DND-41 (cell line): Measurements from ENCODE around the gene MEPCE.

Experiments
- ATAC-seq: fragments of 200-7000 bp; cut with Tn5 transposase; 3 replicates; pipeline ENCODE4 v1.9.1; 2021; ENCODE audit warnings: low read depth; ENCODE audit not compliant: insufficient read depth
- DNase-seq: peaks from one replicate; pipeline ENCODE4 v3.0.0-alpha.2; 2020
- H2AFZ ChIP-seq: 2 replicates; pipeline ENCODE4 v1.6.0; 2012; ENCODE audit warnings: low read depth, low read length
- H3K27ac ChIP-seq: 2 replicates; pipeline ENCODE4 v1.5.1; 2012; ENCODE audit warnings: low read length, inconsistent platforms
- H3K27me3 ChIP-seq: fragments of 200-600 bp; sonication (generic); 2 replicates; pipeline ENCODE4 v1.6.0; 2012; ENCODE audit warnings: low read length, mild to moderate bottlenecking, inconsistent platforms; ENCODE audit not compliant: insufficient read depth, poor library complexity
- H3K36me3 ChIP-seq: 2 replicates; pipeline ENCODE4 v1.5.1; 2012; ENCODE audit warnings: low read length, inconsistent platforms; ENCODE audit not compliant: insufficient read depth
- H3K4me1 ChIP-seq: 2 replicates; pipeline ENCODE4 v1.5.1; 2012; ENCODE audit warnings: mild to moderate bottlenecking, low read length; ENCODE audit not compliant: insufficient read depth
- H3K4me2 ChIP-seq: 2 replicates; pipeline ENCODE4 v1.6.0; 2012; ENCODE audit warnings: mild to moderate bottlenecking, moderate library complexity, low read length, inconsistent platforms; ENCODE audit not compliant: insufficient read depth
- H3K4me3 ChIP-seq, 2 experiments: fragments of 200-600 bp in 1 of 2; shearing (Covaris generic) in 1 of 2; 2 replicates each; pipeline ENCODE4 v1.5.1; 2012 to 2016; ENCODE audit warnings: inconsistent platforms in 2 of 2, low read length in 2 of 2, mild to moderate bottlenecking in 2 of 2, low read depth in 1 of 2, moderate library complexity in 1 of 2
- H3K79me2 ChIP-seq: 2 replicates; pipeline ENCODE4 v1.6.0; 2012; ENCODE audit warnings: low read length, inconsistent platforms; ENCODE audit not compliant: insufficient read depth
- H3K9ac ChIP-seq: 2 replicates; pipeline ENCODE4 v1.6.0; 2012; ENCODE audit warnings: low read depth, mild to moderate bottlenecking, inconsistent platforms, low read length, moderate library complexity
- H3K9me3 ChIP-seq: 2 replicates; pipeline ENCODE4 v1.5.1; 2012; ENCODE audit warnings: low read length, moderate library complexity, mild to moderate bottlenecking, inconsistent platforms; ENCODE audit not compliant: insufficient read depth, severe bottlenecking
- H4K20me1 ChIP-seq: 2 replicates; pipeline ENCODE4 v1.6.0; 2012; ENCODE audit warnings: low read length; ENCODE audit not compliant: insufficient read depth
- EZH2 ChIP-seq: IDR thresholded peaks from 3 replicates; pipeline ENCODE4 v1.6.1; 2012; ENCODE audit warnings: borderline replicate concordance, low read depth, mild to moderate bottlenecking, moderate library complexity, low read length, inconsistent platforms; ENCODE audit not compliant: severe bottlenecking
- TF ChIP-seq, protein P1 (sequence below): IDR thresholded peaks from 2 replicates; pipeline ENCODE4 v1.5.1; 2012; ENCODE audit warnings: borderline replicate concordance, low read length, moderate library complexity, mild to moderate bottlenecking; ENCODE audit not compliant: poor library complexity, severe bottlenecking; ENCODE audit errors: extremely low read depth

MEPCE gene

DNA sequence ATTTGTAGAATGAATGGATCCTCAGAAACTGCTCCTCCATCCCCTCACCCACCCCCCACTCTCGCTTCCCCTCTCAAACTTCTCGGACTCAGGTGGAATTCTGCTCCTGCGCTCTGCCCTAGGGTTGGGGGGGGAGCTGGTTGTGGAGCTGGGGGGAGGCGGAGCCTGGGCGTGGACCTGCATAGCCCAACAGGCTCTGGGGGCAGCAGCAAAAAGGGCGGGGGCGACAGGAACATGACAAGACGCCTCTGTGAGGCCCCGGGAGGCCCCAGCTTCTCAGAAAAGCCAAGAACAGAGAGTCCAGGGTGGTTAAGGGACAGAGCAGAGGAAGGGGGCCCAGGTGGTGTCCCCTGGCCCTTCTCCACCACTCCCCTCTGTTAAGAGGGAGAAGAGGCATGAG, 45.9 kb downstream of the MEPCE start:
- DNase-seq, result no peak
- peaks cover 45% of the 10 kb centered on the region for H3K79me2 ChIP-seq
- ATAC-seq, result no peak

DNA sequence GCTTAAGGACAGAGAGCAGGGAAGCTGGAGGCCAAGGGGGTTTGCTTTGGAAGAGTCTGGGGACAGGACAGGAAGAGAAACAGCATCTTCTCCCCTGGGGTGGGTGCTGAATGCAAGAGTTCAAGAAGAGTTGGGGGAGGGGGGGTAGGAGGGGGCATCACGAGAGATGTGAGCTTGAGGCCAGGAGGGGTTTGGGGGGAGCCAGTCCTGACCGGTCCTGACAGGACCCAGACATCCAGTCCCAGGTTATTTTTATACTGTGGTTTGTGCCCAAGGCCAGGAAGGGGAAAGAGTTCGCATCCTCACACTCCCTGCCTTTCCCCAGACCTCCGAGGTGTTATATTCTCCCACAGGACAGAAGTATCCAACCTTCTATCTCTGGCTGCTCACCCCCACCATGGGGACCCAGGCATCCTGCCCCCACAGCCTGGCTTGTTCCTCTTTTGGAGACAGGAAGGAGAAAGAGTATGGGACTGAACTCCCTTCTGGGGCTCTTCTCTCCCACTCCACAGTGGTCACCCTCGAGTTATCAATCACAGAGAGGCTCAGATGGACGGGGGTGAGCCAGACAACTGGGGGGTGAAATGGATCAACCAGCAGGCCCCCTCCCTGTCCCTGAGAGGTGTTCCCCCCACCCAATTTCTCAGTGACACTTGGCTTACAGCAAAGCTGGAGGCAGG, 46.6 kb downstream of the MEPCE start:
- peak overlapping the region in 1 of 2 experiments; percentile 89; a peak in 2 of 4 replicates for H3K4me3 ChIP-seq
- TF ChIP-seq, protein P1, sequence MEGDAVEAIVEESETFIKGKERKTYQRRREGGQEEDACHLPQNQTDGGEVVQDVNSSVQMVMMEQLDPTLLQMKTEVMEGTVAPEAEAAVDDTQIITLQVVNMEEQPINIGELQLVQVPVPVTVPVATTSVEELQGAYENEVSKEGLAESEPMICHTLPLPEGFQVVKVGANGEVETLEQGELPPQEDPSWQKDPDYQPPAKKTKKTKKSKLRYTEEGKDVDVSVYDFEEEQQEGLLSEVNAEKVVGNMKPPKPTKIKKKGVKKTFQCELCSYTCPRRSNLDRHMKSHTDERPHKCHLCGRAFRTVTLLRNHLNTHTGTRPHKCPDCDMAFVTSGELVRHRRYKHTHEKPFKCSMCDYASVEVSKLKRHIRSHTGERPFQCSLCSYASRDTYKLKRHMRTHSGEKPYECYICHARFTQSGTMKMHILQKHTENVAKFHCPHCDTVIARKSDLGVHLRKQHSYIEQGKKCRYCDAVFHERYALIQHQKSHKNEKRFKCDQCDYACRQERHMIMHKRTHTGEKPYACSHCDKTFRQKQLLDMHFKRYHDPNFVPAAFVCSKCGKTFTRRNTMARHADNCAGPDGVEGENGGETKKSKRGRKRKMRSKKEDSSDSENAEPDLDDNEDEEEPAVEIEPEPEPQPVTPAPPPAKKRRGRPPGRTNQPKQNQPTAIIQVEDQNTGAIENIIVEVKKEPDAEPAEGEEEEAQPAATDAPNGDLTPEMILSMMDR, result no peak
- TF ChIP-seq EZH2, result no peak
- H3K79me2 ChIP-seq, result peaks cover 45% of the 10 kb centered on the region

More for the DNA sequence above, 45.9 kb downstream of the MEPCE start:
- Histone ChIP-seq H3K9ac (peak overlapping the region; percentile 93; the same call in 1 of the 2 replicates), H3K9me3 (no peaks in the 10 kb centered on the region), H3K4me3 (no peak overlapping the region), H3K4me2 (peak overlapping the region; percentile 42), H3K4me1 (peaks cover 34% of the 10 kb centered on the region), H2AFZ (no peak overlapping the region), H3K27ac (no peak overlapping the region), H3K27me3 (no peaks in the 10 kb centered on the region), H3K36me3 (peaks cover 61% of the 10 kb centered on the region), H4K20me1 (peaks cover 32% of the 10 kb centered on the region)
- TF ChIP-seq, protein P1, result no peak
- no peak for TF ChIP-seq EZH2

DNA sequence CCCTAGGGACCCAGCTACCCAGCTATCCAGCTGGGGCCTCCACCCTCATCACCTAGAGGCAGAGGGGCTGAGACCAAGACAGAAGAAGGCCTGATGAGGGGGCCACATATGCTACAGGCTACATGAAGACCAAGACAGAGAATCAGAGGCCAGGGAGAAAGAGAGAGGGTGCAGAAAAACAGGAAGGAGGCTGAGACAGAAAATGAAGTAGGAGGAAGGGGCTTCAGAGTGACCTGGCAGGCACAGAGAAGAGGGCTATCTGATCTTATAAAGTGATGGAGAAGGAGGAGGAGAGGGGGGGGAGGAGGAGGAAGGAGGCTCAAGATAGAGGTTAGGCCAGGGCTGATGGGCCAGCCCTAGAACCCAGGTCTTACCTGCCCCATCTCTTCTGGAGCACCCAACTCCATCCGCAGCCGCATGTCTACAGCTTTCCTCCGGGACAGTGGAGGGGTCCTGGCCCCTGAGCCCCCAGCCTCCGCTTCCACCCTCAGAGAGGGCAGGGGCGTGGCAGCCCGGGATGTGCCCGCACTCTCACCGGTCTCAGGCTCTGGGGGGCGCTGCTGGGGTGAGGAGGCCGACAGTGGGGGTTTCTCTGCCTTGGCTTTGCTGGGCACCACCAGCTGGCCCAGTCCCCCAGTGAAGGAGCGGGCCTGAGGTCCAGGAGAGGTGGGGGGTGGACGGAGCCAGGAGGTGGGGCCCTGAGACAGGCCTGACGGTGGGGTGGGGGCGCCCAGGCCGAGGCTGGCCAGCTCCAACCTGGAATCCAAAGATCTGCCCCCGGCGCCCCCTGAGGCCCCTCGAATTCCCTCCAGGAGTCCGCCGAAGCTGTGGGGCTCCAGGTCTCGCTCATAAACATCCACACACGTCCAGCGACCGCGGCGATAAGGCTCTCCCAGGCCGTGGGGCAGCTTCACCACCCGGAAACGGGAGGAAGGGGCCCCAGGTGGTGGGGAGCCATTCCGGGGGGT, 47.6 kb downstream of the MEPCE start:
- H3K4me3 ChIP-seq, result peak overlapping the region; percentile 88 to 89; a peak in 3 of 4 replicates
- TF ChIP-seq, protein P1, result peak; percentile 26
- no peak for TF ChIP-seq EZH2
- H3K9ac ChIP-seq, result peak overlapping the region; percentile 93
- peaks cover 45% of the 10 kb centered on the region for H3K79me2 ChIP-seq
- H3K9me3 ChIP-seq, result no peaks in the 10 kb centered on the region
- H3K27ac ChIP-seq, result peak overlapping the region; percentile 90
- peaks cover 28% of the 10 kb centered on the region for H4K20me1 ChIP-seq
- no peaks in the 10 kb centered on the region for H3K27me3 ChIP-seq
- DNase-seq, result no peak
- peaks cover 47% of the 10 kb centered on the region for H3K36me3 ChIP-seq
- no peak for ATAC-seq
- H3K4me2 ChIP-seq, result peak overlapping the region; percentile 84
- H3K4me1 ChIP-seq, result peaks cover 34% of the 10 kb centered on the region
- H2AFZ ChIP-seq, result no peak overlapping the region

More for the DNA sequence above, 46.6 kb downstream of the MEPCE start:
- H3K9ac ChIP-seq, result peak overlapping the region; percentile 93; the same call in 1 of the 2 replicates
- peaks cover 34% of the 10 kb centered on the region for H3K4me1 ChIP-seq
- no peak for DNase-seq
- ATAC-seq, result no peak
- peak overlapping the region; percentile 47; the same call in 1 of the 2 replicates for H3K27ac ChIP-seq
- peak overlapping the region; percentile 84 for H3K4me2 ChIP-seq
- no peak overlapping the region for H2AFZ ChIP-seq
- H3K36me3 ChIP-seq, result peaks cover 55% of the 10 kb centered on the region
- peaks cover 32% of the 10 kb centered on the region for H4K20me1 ChIP-seq
- no peaks in the 10 kb centered on the region for H3K27me3 ChIP-seq
- H3K9me3 ChIP-seq, result no peaks in the 10 kb centered on the region
